Right cardiac atrium (tissue), 5 donors: Measurements from ENCODE around the gene IMPDH1. TPM values are rescaled to one million over a fixed set of nuclear protein-coding genes. Genes with fewer than 3 reads are reported as not detected.
"Not testable (repeated sequence)": the region's sequence is repeated elsewhere in the genome, so short reads cannot be mapped to it uniquely, and the experiment has no call there.

Experiments
- ATAC-seq, 2 donors: fragments of 200-7000 bp; cut with Tn5 transposase; one replicate each; pipeline versions ENCODE4 v1.8.0 to v1.9.1; 2020; ENCODE audit warnings: moderate library complexity in 2 of 2, mild to moderate bottlenecking in 1 of 2
- DNase-seq, 3 donors: peaks; one replicate each; pipeline ENCODE4 v3.0.0-alpha.2; 2020
- H3K27ac ChIP-seq: one replicate; pipeline ENCODE4 v1.5.1; 2013; ENCODE audit warnings: mild to moderate bottlenecking, low read length, control low read depth, moderate library complexity
- H3K27me3 ChIP-seq: one replicate; pipeline ENCODE4 v1.6.1; 2013; ENCODE audit not compliant: control insufficient read depth, insufficient read depth
- H3K4me1 ChIP-seq: one replicate; pipeline ENCODE4 v1.6.1; 2013; ENCODE audit warnings: low read length; ENCODE audit not compliant: control insufficient read depth, insufficient read depth
- H3K4me3 ChIP-seq: one replicate; pipeline ENCODE4 v1.5.1; 2013; ENCODE audit warnings: low read length, control low read depth
- H3K9me3 ChIP-seq: one replicate; pipeline ENCODE4 v1.6.1; 2013; ENCODE audit warnings: low read length; ENCODE audit not compliant: control insufficient read depth
- WGBS: extraction: QIAGEN DNeasy Blood & Tissue Kit; methylation state at CpG from one replicate; pipeline ENCODE4 v1.1.7; 2013; 5-methylcytosine and 5-hydroxymethylcytosine counted together
- intact Hi-C, 4 donors: fragments of 100-400 bp; cut with DNase I; formaldehyde crosslinking; loops; one replicate each; pipeline versions ENCODE4 v1.11.0 to v1.14.0; 2022 to 2023
- long read RNA-seq, 4 donors: library from polyadenylated mRNA; unstranded; transcript quantifications; one replicate each; pipeline ENCODE4 v2.0.0, GENCODE V29; 2020 to 2021
- polyA plus RNA-seq: library from polyadenylated mRNA; stranded (reverse); fragments of 200-250 nt; gene quantifications from one replicate; pipeline ENCODE4 v1.2.3, GENCODE V29; 2013
- total RNA-seq, 4 donors: library from RNA; stranded (reverse); fragmentation: NEBNext Ultra II Directional; extraction: Animal tissue kit (Norgen Biotek cat#: 25700); gene quantifications; one replicate each; pipeline ENCODE4 v1.2.1, GENCODE V29; 2021
- donor health status: healthy with polysubstance abuse.
- donor health status: DM: no; HTN: yes; CAD: no.
- donor health status: DM: no; HTN: no; CAD: no.
- donor health status: DM: no; HTN: yes; CAD: no; lungs with severe emphysema.
- donor health status: DM: yes; HTN: yes; CAD: no.

IMPDH1 gene
- 10 to 100 TPM; 13.9 to 22.2 (median 16.2) TPM for total RNA-seq
- polyA plus RNA-seq, result 13.8 TPM
- long read RNA-seq, donor 1, transcript IMPDH1-202 (15 exons, 2,479 nt), result major isoform, 12 of 57 reads
- long read RNA-seq, donor 1, partial matches to known transcripts, result 27 of 57 reads
- long read RNA-seq, donor 1, other reads (novel, unspliced or antisense), result 18 of 57 reads
- long read RNA-seq, donor 2, transcript IMPDH1-202 (15 exons, 2,479 nt), result major isoform, 10 of 53 reads
- long read RNA-seq, donor 2, partial matches to known transcripts, result 25 of 53 reads
- long read RNA-seq, donor 2, other reads (novel, unspliced or antisense), result 15 of 53 reads
- long read RNA-seq, donor 3, transcript IMPDH1-202 (15 exons, 2,479 nt), result major isoform, 43 of 184 reads
- long read RNA-seq, donor 3, partial matches to known transcripts, result 86 of 184 reads
- long read RNA-seq, donor 3, other reads (novel, unspliced or antisense), result 46 of 184 reads
- long read RNA-seq, donor 4, transcript IMPDH1-202 (15 exons, 2,479 nt), result major isoform, 13 of 46 reads
- long read RNA-seq, donor 4, partial matches to known transcripts, result 22 of 46 reads
- long read RNA-seq, donor 4, other reads (novel, unspliced or antisense), result 10 of 46 reads

DNA sequence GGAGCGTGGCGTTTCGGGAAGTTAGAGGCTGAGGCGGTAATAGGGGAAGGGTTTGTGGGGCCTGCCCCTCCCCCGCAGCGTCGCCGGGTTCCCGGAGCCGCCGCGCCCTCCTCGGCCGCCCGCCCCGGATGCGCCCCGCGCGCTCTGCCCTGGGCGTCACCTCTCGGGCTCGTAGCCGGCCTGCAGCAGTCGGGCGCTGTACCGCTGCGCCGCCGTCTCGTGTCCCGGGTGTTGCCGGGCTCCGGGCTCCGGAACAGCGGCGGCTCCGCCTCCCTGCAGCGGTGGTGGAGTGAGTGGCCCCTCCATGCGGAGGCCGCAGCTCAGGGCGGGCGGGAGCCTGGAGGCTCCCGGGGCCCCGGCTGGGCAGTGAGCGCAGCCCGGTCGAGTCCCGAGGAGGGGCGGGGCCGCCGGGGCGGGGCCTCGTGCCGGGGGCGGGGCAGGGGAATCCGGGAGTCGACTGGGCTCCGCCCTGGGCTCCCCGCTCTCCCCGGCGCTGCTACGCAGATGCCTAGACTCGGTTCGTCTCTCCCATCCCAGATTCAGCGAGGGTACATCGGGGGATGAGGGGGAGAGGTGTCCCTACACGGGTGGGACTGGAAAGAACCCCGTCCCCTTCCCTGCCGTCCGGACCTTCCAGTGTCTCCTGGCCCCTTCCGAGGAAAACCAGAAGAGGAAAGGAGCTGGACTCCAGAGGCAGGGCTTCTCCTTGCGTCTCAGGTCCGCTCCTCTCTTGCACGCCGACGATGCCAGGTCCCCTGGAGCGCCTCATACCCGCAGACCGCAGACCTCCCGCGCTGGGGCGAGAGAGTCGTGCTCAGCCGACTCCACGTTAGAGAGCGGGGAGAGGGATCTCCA, at the start of gene IMPDH1:
Gene IMPDH1, minus strand, starts transcription at position 387 of the 855 bp plus-strand sequence. Its CDS starts 81 bp downstream, at position 306.
- intact Hi-C loops, result loop anchor here in 1 of 4 donors (10.0 kb wide), 1 partner anchor 55 kb away; no protein-coding TSS in a partner anchor
- under 1% methylated on average over 87 of the region's 87 CpGs for WGBS
- peak; percentile 94 for ATAC-seq

DNA sequence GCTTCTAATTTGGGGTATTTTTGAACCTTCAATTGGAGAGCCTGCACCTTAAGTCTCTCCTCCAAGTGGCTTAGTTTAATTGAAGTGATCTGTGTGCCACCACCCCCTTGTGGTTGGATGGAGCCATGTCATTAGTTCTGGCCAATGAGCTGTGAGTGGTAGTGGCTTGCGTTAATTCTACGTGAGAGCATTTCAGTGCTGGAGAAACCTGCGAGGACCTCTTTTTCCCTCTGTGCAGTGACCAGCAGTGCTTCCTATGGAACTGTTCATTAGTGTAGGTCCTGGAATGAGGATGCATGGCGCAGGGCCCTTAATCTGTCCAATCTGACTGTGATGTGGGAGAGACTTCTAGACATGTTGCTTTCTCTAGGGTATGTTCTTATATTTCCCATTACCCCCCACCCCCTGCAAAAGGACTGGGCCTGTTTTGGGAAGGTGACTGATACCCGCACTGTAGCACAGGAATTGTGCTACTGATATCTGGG, 49.7 kb upstream of the IMPDH1 start:
- no peaks in the 10 kb centered on the region for H3K9me3 ChIP-seq
- no peak overlapping the region for H3K27ac ChIP-seq
- DNase-seq (peak; percentile 55 to 76 (median 67)), ATAC-seq (peak in 1 of 2 donors; percentile 21)
- WGBS, result 37% methylated on average over 5 of the region's 5 CpGs
- H3K4me1 ChIP-seq, result peaks cover 6% of the 10 kb centered on the region
- H3K27me3 ChIP-seq, result no peaks in the 10 kb centered on the region
- intact Hi-C loops, result loop anchor here in 3 of 4 donors (1.0 to 2.0 kb wide), 3 partner anchors 27 to 32 kb away; no protein-coding TSS in a partner anchor
- H3K4me3 ChIP-seq, result no peak overlapping the region

More for the DNA sequence above, at the start of gene IMPDH1:
- Histone ChIP-seq H3K4me1 (peaks cover 5% of the 10 kb centered on the region), H3K4me3 (peak within 1 kb of the TSS; percentile 68), H3K9me3 (no peaks in the 10 kb centered on the region), H3K27ac (peak within 1 kb of the TSS; percentile 84), H3K27me3 (no peaks in the 10 kb centered on the region)
- DNase-seq, result peak; percentile 90 to 97 (median 97)

DNA sequence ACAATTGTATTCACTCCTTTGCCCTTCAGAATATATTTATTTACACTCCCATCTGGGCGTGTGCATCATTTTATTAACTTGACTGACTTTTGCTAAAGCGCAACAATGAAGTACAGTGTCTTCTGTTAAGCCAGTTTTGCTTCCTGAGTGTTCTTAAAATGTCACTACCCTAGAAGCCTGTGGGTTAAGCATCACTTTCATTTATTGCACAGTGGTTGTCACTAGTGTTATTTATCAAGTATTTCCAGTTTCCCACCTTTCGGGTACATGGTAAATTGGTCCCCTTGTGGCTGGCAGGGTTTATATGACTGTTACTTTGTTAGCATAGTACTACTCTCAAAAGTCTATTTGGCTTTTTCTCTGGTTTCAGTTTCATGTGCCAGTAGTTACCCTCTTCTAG, 49.2 kb upstream of the IMPDH1 start:
- Histone ChIP-seq H3K27ac (no peak overlapping the region), H3K4me3 (no peak overlapping the region), H3K4me1 (peaks cover 7% of the 10 kb centered on the region), H3K27me3 (no peaks in the 10 kb centered on the region), H3K9me3 (no peaks in the 10 kb centered on the region)
- intact Hi-C loops, result loop anchor here in 3 of 4 donors (1.0 to 2.0 kb wide), 3 partner anchors 26 to 32 kb away; no protein-coding TSS in a partner anchor
- DNase-seq (no peak), ATAC-seq (no peak)
- 62% methylated on average over 3 of the region's 3 CpGs for WGBS

DNA sequence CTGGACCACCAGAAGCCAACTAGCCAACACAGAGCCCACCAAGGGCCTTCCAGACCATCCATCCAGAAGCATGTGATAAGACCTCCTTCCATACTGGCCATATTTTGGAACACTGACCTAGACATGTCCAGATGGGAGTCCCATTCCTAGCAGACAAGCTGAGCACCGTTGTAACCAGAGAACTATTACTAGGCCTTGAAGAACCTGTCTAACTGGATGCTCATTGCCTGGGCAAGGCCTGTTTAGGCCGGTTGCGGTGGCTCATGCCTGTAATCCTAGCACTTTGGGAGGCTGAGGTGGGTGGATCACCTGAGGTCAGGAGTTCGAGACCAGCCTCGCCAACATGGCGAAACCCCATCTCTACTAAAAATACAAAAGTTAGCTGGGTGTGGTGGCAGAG, 47.6 kb upstream of the IMPDH1 start:
- H3K4me1 ChIP-seq, H3K9me3 ChIP-seq, intact Hi-C loops, ATAC-seq, H3K4me3 ChIP-seq, H3K27me3 ChIP-seq, H3K27ac ChIP-seq, DNase-seq: not testable (repeated sequence)
- WGBS, result 91% methylated on average over 6 of the region's 6 CpGs

DNA sequence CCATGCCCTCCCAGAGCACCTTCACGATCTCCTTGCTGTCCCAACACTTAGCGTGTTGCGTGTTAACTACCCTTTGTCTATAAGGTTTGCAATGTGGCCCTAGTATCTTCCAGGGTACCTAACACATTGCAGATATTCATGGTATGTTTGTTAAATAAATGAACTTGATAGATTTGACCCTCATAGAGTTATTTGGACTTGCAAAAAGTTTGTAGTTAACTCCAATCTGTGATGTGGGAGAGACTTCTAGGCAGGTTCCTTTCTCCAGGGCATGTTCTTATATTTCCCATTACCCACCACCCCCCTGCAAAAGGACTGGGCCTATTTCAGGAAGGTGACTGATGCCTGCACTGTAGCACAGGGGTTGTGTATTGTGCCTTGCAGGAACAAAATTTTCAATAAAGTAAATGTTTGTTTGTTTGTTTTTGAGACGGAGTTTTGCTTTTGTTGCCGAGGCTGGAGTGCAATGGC, 46.5 kb upstream of the IMPDH1 start:
- H3K4me3 ChIP-seq, result peak overlapping the region; percentile 91
- H3K9me3 ChIP-seq, result no peaks in the 10 kb centered on the region
- no peaks in the 10 kb centered on the region for H3K27me3 ChIP-seq
- intact Hi-C loops, result no loop called here
- H3K27ac ChIP-seq, result peak overlapping the region; percentile 99
- ATAC-seq, result no peak
- DNase-seq, result no peak
- 8% methylated on average over 5 of the region's 5 CpGs for WGBS
- peaks cover 10% of the 10 kb centered on the region for H3K4me1 ChIP-seq

DNA sequence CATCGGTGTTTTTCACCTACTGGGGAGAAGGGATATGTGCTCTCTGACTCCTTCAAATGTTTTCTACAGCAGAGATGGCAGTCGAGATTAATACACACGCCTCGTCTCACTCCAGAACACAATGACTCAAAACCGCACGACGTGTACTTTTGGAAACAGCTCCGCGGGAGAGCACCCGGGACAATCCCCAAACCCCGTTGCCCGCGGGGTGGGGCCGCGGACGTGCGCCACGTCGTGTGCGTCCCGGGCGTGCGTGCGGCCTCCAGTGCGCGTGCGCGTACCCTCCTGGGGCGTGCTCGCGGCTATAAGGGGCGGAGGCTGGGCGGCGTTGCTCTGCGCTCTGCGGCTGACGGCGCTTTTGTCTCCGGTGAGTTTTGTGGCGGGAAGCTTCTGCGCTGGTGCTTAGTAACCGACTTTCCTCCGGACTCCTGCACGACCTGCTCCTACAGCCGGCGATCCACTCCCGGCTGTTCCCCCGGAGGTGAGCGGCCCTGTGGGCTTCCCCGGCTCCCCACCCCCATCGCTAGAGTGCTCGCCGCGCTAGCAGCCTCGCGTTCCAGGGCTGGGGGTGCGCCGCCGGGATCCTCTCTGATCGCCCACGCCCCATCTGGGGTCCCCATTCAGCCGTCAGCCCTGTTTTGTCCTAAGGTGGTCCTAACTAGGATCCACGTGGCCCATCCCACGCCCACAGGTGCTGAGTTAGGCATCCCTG, 45.9 kb upstream of the IMPDH1 start, which contains the start of gene HILPDA:
Gene HILPDA, plus strand, starts transcription at position 336 of the 712 bp plus-strand sequence. CDS start 1,391 bp downstream, outside the sequence.
- Histone ChIP-seq H3K4me1 (peaks cover 10% of the 10 kb centered on the region), H3K27me3 (no peaks in the 10 kb centered on the region), H3K27ac (peak within 1 kb of the TSS; percentile 99), H3K9me3 (no peaks in the 10 kb centered on the region), H3K4me3 (peak within 1 kb of the TSS; percentile 91)
- DNase-seq, result peak; percentile 96 to 98 (median 98)
- intact Hi-C loops, result no loop called here
- ATAC-seq, result peak; percentile 95 to 96
- WGBS, result under 1% methylated on average over 64 of the region's 64 CpGs

DNA sequence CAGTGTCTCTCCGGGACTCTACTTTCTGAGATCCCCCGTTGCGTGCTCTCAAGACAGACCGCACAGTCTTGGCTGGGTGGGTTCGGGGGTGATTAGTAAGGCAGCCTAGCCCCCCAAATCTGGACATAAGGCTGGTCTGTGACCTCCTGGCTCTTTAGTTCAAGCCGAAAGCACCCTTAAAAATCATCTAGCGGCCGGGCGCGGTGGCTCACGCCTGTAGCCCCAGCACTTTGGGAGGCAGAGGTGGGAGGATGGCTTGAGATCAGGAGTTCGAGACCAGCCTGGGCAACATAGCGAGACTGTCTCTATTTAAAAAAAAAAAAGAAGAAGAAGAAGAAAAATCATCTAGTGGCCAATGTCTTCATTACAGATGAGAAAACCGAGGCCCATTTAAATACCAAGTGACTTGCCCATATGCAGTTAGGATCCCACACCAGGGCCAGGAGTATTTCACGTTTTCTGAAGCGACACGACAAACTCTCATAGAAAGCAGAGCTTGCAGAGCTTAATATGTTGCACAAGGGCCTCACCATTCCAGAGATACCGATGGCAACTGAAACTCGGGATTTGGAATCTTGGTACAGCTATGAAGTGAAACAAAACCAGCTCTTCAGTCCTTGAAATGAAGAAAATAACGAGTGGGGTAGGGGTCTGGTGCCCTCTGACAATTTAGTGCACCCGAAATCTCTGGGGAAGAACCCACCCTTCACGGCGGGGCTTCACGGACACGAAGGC, 45.2 kb upstream of the IMPDH1 start:
- intact Hi-C loops, result no loop called here
- peak in 1 of 3 donors; percentile 45 for DNase-seq
- peak overlapping the region; percentile 91 for H3K4me3 ChIP-seq
- H3K27me3 ChIP-seq, result no peaks in the 10 kb centered on the region
- peak in 1 of 2 donors; percentile 0 for ATAC-seq
- peak overlapping the region; percentile 99 for H3K27ac ChIP-seq
- WGBS, result 41% methylated on average over 25 of the region's 25 CpGs
- H3K4me1 ChIP-seq, result peaks cover 10% of the 10 kb centered on the region
- H3K9me3 ChIP-seq, result no peaks in the 10 kb centered on the region

DNA sequence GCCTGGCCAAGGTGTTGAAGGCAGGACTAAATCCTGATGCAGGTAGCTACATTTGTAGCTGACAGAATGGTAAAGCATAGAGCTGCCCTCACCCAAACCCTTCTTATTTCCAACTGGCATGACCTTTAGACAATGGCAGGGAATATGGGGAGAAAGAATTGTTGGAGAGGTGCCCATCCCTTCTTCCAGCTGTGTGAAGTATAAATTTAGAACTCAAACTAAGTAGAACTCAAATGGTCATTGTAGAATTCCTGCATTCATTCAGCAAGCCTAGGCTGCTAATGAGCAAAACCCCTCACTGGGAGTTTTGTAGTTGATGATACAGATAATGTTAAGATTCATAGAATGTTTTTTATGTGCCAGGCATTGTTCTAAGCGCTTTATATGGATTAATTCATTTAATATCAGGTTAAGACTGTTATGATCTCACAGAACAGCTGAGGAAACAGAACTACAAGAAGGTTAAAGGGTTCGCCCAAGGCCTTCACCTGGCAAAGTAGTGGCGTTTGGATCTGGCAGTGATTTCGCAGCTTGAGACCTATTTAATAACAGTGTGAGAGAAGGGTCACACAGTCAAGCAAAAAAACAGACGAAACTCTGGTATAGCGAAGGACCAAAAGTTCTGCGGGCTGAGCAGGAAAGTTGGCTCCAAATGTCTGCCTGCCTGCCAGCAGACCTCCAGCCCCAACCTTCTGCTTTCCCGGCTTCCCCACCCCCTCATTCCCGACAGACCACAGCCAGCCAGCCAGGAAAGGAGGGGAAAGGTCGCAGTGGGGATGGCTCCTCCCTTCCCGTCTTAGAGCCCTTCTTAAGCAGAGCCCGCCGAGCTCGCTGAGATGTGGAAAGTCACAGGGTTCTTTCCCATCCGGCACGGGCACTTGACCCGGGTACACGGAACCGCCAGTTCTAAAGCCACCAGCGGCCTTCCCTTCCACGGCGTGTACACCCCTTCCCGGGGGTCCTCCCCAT, 44.3 kb upstream of the IMPDH1 start:
- H3K9me3 ChIP-seq, result no peaks in the 10 kb centered on the region
- intact Hi-C loops, result no loop called here
- 16% methylated on average over 23 of the region's 23 CpGs for WGBS
- H3K27ac ChIP-seq, result peak overlapping the region; percentile 99
- no peaks in the 10 kb centered on the region for H3K27me3 ChIP-seq
- peak overlapping the region; percentile 4 for H3K4me3 ChIP-seq
- ATAC-seq (peak; percentile 92 to 93), DNase-seq (peak; percentile 95 to 96 (median 95))
- H3K4me1 ChIP-seq, result peaks cover 10% of the 10 kb centered on the region

DNA sequence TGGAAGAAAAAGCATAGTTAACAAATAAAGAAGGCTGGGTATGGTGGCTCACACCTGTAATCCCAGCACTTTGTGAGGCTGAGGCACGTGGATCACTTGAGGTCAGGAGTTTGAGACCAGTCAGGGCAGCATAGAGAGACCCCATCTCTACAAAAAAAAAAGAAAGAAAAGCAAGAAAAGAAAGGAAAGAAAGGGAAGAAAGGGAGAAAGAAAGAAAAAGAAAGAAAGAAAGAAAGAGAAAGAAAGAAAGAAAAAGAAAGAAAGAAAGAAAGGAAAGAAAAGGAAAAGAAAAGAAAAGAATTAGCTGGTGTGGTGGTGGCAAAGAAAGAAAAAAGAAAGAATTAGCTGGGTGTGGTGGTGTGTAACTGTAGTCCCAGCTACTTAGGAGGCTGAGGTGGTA, 42.8 kb upstream of the IMPDH1 start:
- no peak overlapping the region for H3K27ac ChIP-seq
- DNase-seq (no peak), ATAC-seq (no peak)
- H3K9me3 ChIP-seq, result no peaks in the 10 kb centered on the region
- H3K27me3 ChIP-seq, result no peaks in the 10 kb centered on the region
- WGBS, result 80% methylated on average over 1 of the region's 1 CpG
- intact Hi-C loops, result no loop called here
- no peak overlapping the region for H3K4me3 ChIP-seq
- peaks cover 10% of the 10 kb centered on the region for H3K4me1 ChIP-seq
